Gastrocnemius medialis (tissue), 4 donors: ENCODE measurements around the gene SUPT20H.

Source experiments
- CTCF ChIP-seq, 5 experiments: fragments of 450-650 bp in 3 of 5; fragments of 200-600 bp in 2 of 5; sonication (generic) in 2 of 5; IDR thresholded peaks in 4 of 5; conservative IDR thresholded peaks in 1 of 5; 1 replicate in 4 of 5; 2 replicates in 1 of 5; pipeline ENCODE4 v1.5.1; 2016 to 2019; ENCODE audit warnings: antibody characterized with exemption in 5 of 5, mild to moderate bottlenecking in 3 of 5, moderate library complexity in 3 of 5
- POLR2A ChIP-seq, 2 donors: fragments of 450-650 bp; IDR thresholded peaks; one replicate each; pipeline ENCODE4 v1.6.1; 2017; ENCODE audit warnings: antibody characterized with exemption in 2 of 2, mild to moderate bottlenecking in 2 of 2, moderate library complexity in 2 of 2

GRCh38 chr13:37011788-37012187 lies 47.7 kb downstream of the SUPT20H start:
- no peak for TF ChIP-seq CTCF (IDR thresholded peaks at IDR 0.05 in 4 of 5, conservative IDR thresholded peaks at IDR 0.05 in 1 of 5)
- TF ChIP-seq POLR2A (IDR thresholded peaks at IDR 0.05), result no peak
